HEK293 (cell line): ENCODE results near the gene SPRN.

Source experiments
- ZNF169 ChIP-seq: fragments of 450-650 bp; formaldehyde crosslinking; IDR thresholded peaks from 2 replicates; pipeline ENCODE4 v1.5.1; 2016; ENCODE audit warnings: missing biosample characterization, missing genetic modification characterization
- ZNF174 ChIP-seq: fragments of 450-650 bp; formaldehyde crosslinking; IDR thresholded peaks from 2 replicates; pipeline ENCODE4 v1.5.0; 2017; ENCODE audit warnings: missing biosample characterization, mild to moderate bottlenecking, missing genetic modification characterization
- ZNF558 ChIP-seq: fragments of 450-650 bp; formaldehyde crosslinking; IDR thresholded peaks from 2 replicates; pipeline ENCODE4 v1.5.1; 2016; ENCODE audit warnings: missing biosample characterization, missing genetic modification characterization
- TF ChIP-seq, protein P1 (sequence below): fragments of 450-650 bp; formaldehyde crosslinking; IDR thresholded peaks from 2 replicates; pipeline ENCODE4 v1.5.1; 2016; ENCODE audit warnings: missing biosample characterization, missing genetic modification characterization

DNA sequence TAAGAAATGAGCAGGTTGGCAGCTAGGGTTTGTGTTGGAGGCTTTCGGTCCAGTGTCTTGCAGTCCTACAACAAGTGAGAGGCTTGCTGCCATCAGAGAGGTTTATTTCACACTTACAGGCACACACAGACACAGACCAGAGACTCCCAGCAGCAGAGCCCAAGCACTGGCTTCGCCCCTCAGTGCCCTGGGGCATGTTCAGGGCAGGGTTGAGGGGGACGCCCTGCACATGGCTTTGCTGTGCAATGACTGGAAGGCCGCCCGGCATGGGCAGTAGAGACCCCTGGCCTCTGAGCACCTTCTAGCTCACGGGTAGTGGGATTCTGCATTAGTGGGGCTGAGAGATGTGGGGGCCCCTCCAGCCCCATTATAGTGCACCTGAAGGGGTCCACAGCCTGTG, 3.8 kb downstream of the SPRN start:
- TF ChIP-seq ZNF174 (tag by site-specific recombination) (no peak), ZNF169 (tag by site-specific recombination) (no peak), ZNF558 (tag by site-specific recombination) (no peak)
- TF ChIP-seq, protein P1, sequence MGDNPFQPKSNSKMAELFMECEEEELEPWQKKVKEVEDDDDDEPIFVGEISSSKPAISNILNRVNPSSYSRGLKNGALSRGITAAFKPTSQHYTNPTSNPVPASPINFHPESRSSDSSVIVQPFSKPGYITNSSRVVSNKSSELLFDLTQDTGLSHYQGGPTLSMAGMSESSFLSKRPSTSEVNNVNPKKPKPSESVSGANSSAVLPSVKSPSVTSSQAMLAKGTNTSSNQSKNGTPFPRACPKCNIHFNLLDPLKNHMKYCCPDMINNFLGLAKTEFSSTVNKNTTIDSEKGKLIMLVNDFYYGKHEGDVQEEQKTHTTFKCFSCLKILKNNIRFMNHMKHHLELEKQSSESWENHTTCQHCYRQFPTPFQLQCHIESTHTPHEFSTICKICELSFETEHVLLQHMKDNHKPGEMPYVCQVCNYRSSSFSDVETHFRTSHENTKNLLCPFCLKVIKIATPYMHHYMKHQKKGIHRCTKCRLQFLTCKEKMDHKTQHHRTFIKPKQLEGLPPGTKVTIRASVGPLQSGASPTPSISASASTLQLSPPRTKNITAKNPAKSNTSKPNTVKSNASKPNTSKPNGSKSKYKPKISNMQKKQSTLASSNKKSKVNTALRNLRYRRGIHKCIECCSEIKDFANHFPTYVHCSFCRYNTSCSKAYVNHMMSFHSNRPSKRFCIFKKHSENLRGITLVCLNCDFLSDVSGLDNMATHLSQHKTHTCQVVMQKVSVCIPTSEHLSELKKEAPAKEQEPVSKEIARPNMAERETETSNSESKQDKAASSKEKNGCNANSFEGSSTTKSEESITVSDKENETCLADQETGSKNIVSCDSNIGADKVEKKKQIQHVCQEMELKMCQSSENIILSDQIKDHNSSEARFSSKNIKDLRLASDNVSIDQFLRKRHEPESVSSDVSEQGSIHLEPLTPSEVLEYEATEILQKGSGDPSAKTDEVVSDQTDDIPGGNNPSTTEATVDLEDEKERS (tag by site-specific recombination) = no peak
